Kidney epithelial cell (primary cell): Measurements from ENCODE around the gene ABHD16A. TPM values are rescaled to one million over a fixed set of nuclear protein-coding genes. Genes with fewer than 3 reads are reported as not detected.
"Not testable (repeated sequence)": the region's sequence is repeated elsewhere in the genome, so short reads cannot be mapped to it uniquely, and the experiment has no call there.

ENCODE experiments used
- DNase-seq: peaks from one replicate; pipeline ENCODE4 v3.0.0-alpha.2; 2010; ENCODE audit warnings: low read depth
- H3K27me3 ChIP-seq: 2 replicates; pipeline ENCODE4 v1.6.0; 2011; ENCODE audit warnings: low read length; ENCODE audit not compliant: control insufficient read depth, insufficient read depth
- H3K36me3 ChIP-seq: 2 replicates; pipeline ENCODE4 v1.5.1; 2011; ENCODE audit warnings: low read length; ENCODE audit not compliant: control insufficient read depth, insufficient read depth
- H3K4me3 ChIP-seq: 2 replicates; pipeline ENCODE4 v1.5.1; 2011; ENCODE audit warnings: low read depth, mild to moderate bottlenecking, control low read depth, low read length
- total RNA-seq: library from RNA; depleted of rRNA; stranded (reverse); fragments of >200 nt; gene quantifications from 2 replicates; pipeline ENCODE4 v1.2.3, GENCODE V29; 2015
- TF ChIP-seq, protein P1 (sequence below): IDR thresholded peaks from 2 replicates; pipeline ENCODE4 v1.5.1; 2011; ENCODE audit warnings: mild to moderate bottlenecking, moderate library complexity, low read length, control low read depth, inconsistent platforms; ENCODE audit not compliant: insufficient read depth, poor library complexity, severe bottlenecking

ABHD16A gene
- total RNA-seq, 1 donor from 2014 or later: 43.8 TPM

DNA sequence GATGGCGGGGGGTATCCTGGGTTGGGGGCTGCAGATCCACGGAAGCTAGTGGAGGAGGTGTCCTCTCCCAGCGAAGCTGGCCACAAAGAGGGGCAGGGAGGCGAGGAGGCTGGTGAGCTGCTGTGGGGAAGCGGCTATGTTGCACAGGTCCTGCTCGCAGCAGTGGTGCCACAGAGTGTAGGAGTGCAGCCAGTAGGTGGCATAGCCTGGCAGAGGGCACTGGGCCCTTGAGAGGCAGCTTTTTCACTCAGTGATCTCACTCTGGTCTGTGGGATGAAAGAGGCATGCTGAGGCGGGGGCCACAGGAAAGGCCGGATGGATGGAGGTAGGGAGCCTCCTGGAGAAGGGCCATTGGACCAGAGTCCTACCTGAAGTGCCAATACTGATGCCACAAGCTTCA, 9.2 kb upstream of the ABHD16A start:
- DNase-seq: no peak

DNA sequence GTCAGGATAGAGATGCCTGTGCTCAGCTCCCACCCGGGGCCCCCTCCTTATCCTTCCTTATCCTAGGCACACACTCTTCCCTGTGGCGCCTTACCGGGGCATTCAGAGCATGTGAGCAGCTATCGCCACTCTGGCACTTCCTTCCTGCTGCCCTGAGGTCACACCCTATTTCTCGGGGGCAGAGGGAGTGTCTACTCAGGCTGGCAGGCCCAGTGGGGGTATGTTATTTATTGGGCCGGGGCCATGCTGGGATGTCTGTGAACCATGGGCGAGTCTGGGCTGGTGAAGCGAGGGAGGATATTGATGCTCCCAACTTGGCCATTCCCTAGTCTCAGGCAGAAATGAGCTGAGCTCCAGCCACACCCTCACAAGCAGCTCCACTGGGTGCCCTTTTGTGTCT, 8.1 kb upstream of the ABHD16A start:
- H3K36me3 ChIP-seq: no peaks in the 10 kb centered on the region
- no peak for DNase-seq
- no peak overlapping the region for H3K4me3 ChIP-seq
- TF ChIP-seq, protein P1, sequence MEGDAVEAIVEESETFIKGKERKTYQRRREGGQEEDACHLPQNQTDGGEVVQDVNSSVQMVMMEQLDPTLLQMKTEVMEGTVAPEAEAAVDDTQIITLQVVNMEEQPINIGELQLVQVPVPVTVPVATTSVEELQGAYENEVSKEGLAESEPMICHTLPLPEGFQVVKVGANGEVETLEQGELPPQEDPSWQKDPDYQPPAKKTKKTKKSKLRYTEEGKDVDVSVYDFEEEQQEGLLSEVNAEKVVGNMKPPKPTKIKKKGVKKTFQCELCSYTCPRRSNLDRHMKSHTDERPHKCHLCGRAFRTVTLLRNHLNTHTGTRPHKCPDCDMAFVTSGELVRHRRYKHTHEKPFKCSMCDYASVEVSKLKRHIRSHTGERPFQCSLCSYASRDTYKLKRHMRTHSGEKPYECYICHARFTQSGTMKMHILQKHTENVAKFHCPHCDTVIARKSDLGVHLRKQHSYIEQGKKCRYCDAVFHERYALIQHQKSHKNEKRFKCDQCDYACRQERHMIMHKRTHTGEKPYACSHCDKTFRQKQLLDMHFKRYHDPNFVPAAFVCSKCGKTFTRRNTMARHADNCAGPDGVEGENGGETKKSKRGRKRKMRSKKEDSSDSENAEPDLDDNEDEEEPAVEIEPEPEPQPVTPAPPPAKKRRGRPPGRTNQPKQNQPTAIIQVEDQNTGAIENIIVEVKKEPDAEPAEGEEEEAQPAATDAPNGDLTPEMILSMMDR: no peak
- peaks cover 7% of the 10 kb centered on the region for H3K27me3 ChIP-seq

More for the DNA sequence above, 9.2 kb upstream of the ABHD16A start:
- H3K36me3 ChIP-seq: no peaks in the 10 kb centered on the region
- TF ChIP-seq, protein P1: peak; percentile 37
- peaks cover 7% of the 10 kb centered on the region for H3K27me3 ChIP-seq
- H3K4me3 ChIP-seq: no peak overlapping the region

DNA sequence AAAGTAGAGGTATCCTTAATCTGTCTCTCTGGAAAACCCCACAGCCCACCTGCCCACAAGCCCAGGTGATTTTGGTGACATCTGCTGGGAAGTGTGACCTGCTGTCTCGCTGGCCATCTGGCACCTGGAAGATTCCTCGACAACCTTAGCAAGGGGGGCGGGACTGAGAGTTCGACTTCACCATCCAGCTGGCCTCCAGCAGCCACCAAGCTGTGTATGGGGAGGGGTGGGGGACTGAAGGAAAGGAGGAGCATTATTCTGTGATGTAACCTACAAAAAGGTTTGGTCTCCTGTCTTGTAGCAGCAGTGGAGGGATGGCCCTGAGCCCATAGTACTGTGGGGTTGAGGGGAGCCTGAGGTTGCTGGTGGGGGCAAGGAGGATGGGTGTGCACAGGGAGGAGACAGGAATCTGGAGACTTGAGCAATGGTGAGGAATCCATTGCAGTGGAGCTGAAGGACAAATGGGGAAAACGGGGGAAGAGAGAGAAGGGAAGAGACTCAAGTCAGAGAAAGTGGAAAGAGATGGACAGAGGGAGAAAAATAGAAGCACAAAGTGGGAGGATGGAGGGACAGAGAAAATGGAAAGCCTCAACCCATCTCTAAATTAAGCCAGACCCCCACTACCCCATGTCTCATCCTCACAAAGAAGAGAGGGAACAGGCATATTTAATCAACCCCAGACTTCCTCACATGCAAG, 7.5 kb upstream of the ABHD16A start:
- H3K27me3 ChIP-seq: peaks cover 7% of the 10 kb centered on the region
- H3K4me3 ChIP-seq: no peak overlapping the region
- TF ChIP-seq, protein P1: no peak
- no peaks in the 10 kb centered on the region for H3K36me3 ChIP-seq
- DNase-seq: no peak

DNA sequence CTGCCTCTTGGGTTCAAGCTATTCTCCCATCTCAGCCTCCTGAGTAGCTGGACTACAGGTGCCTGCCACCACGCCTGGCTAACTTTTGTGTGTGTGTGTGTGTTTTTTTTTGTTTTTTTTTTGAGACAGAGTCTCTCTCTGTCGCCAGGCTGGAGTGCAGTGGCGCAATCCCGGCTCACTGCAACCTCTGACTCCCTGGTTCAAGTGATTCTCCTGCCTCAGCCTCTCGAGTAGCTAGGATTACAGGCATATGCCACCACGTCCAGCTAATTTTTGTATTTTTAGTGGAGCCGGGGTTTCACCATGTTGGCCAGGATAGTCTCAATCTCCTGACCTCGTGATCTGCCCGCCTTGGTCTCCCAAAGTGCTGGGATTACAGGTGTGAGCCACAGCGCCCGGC, 6.0 kb upstream of the ABHD16A start:
- H3K27me3 ChIP-seq, H3K36me3 ChIP-seq, H3K4me3 ChIP-seq, DNase-seq: not testable (repeated sequence)

DNA sequence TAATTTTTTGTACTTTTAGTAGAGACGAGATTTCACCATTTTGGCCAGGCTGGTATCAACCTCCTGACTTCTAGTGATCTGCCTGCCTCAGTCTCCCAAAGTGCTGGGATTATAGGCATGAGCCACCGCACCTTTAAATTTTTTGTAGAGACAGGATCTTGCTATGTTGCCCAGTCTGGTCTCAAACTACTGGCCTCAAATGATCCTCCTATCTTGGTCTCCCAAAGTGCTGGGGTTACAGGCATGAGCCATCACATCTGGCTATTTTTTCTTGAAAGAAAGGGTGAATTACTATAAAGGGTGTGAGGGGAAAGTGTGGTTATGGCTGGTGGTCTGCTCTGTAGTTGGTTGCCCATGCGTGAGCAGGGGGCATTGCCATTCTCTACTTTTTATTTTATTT, 5.1 kb upstream of the ABHD16A start:
- H3K27me3 ChIP-seq: peaks cover 3% of the 10 kb centered on the region
- no peak for DNase-seq
- H3K4me3 ChIP-seq: no peak overlapping the region
- H3K36me3 ChIP-seq: no peaks in the 10 kb centered on the region
- TF ChIP-seq, protein P1: no peak

DNA sequence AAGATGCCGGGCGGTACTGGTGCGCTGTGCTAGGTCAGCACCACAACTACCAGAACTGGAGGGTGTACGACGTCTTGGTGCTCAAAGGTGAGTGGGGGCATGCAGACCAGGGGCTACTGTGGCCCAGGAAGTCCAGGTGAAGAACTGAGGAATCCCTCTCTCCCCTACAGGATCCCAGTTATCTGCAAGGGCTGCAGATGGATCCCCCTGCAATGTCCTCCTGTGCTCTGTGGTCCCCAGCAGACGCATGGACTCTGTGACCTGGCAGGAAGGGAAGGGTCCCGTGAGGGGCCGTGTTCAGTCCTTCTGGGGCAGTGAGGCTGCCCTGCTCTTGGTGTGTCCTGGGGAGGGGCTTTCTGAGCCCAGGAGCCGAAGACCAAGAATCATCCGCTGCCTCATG, 4.6 kb upstream of the ABHD16A start:
- Histone ChIP-seq H3K36me3 (no peaks in the 10 kb centered on the region), H3K4me3 (no peak overlapping the region), H3K27me3 (peaks cover 3% of the 10 kb centered on the region)
- TF ChIP-seq, protein P1: no peak
- no peak for DNase-seq
